ENCODE results near the gene AGK.

Gene AGK

GRCh38 chr7:141551094-141551781 is at the start of gene AGK:
Gene AGK, plus strand, starts transcription at chr7:141551410. Its CDS starts 4,057 bp downstream, at chr7:141555467.
- DNase-seq (ENCODE audit: low read depth), result peak; percentile 77

GRCh38 chr7:141501451-141501850 is 49.8 kb upstream of the AGK start:
- DNase-seq (ENCODE audit: low read depth), result no peak

GRCh38 chr7:141511316-141511675 is 39.9 kb upstream of the AGK start:
- no peak for DNase-seq (ENCODE audit: low read depth)

DNA sequence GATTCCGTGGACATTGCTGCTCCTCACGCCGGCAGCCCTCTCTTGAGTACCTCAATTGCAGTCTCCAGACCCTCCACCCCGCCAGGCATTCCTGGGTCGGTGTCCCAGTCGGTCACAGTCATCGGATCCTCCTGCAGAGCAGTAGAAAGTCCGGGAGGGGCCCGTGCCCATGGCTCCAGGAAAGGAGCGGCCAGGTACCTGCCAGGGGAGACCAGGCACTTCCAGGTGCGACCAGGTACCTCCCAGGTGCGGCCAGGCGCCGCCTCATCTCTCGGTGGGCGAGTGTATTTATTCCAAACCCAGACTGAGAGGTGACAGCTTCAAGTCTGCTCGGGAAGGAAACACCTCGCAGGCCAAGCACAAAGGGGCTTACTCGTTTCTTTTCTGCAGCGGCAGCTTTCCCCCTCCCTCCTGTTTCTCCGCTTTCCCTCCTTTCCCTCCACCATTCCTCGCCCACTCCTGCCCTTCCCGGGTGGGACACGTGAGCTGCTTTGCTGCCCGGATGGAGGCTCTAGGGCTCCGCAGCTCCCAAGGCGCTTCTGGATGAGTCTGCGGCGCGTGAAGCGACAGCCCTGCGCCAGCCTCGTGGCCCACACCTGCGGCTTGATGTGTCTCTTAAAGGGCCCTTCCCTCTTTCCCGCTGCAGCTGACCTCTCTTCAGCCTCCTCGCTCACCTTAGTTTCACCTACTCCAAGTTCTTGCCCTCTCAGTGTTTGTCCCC is 39.4 kb upstream of the AGK start:
- DNase-seq (ENCODE audit: low read depth), result no peak

DNA sequence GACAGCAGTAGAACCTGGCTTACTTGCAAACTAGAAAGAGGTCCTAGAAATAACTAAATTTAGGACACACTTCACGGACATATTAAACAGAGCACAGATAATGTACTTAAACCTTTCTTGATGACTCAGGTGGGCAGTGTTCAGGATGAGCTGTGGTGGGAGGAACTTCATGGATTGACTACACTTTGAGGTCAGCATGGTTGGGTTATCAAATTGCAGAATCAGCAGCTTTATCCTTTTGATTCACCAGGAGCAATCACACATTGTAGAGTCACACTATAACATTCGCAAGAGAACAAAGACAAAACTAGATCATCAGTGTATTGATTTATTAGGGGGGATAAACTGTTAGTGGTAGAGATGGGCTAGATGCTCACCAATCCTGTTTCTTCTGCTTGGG is 38.6 kb upstream of the AGK start:
- no peak for DNase-seq (ENCODE audit: low read depth)

DNA sequence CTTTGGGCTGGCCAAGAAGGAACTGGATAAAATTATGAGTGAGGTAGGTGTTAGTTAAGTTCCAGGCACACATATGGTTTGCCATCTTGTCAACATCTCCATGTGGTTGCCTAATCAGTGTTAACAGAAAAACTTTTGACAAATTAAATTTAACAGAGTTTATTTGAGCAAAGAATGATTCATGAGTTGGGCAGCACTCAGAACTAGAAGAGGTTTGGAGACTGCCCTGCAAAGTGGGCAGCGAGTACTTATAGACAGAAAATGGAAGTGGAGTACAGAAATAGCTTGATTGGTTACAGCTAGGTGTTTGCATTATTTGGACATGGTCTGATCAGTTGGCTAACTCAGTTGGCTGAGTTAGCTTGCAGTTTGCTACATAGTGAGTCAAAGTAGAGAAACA is 37.5 kb upstream of the AGK start:
- DNase-seq (ENCODE audit: low read depth), result no peak

- DNase-seq (ENCODE audit: low read depth), result no peak
Measured at GRCh38 chr7:141515941-141516340, 35.3 kb upstream of the AGK start.

- DNase-seq (ENCODE audit: low read depth), result no peak
Measured at GRCh38 chr7:141519623-141520022, 31.6 kb upstream of the AGK start.

GRCh38 chr7:141522657-141523342 is 28.4 kb upstream of the AGK start:
- no peak for DNase-seq (ENCODE audit: low read depth)

- no peak for DNase-seq (ENCODE audit: low read depth)
Measured at GRCh38 chr7:141525973-141526514, 25.2 kb upstream of the AGK start.

GRCh38 chr7:141527076-141527475 is 24.1 kb upstream of the AGK start:
- no peak for DNase-seq (ENCODE audit: low read depth)

- DNase-seq (ENCODE audit: low read depth), result no peak
Measured at GRCh38 chr7:141528399-141528798, 22.8 kb upstream of the AGK start.

GRCh38 chr7:141533149-141533949 is 17.9 kb upstream of the AGK start:
- peak; percentile 76 for DNase-seq (ENCODE audit: low read depth)

DNA sequence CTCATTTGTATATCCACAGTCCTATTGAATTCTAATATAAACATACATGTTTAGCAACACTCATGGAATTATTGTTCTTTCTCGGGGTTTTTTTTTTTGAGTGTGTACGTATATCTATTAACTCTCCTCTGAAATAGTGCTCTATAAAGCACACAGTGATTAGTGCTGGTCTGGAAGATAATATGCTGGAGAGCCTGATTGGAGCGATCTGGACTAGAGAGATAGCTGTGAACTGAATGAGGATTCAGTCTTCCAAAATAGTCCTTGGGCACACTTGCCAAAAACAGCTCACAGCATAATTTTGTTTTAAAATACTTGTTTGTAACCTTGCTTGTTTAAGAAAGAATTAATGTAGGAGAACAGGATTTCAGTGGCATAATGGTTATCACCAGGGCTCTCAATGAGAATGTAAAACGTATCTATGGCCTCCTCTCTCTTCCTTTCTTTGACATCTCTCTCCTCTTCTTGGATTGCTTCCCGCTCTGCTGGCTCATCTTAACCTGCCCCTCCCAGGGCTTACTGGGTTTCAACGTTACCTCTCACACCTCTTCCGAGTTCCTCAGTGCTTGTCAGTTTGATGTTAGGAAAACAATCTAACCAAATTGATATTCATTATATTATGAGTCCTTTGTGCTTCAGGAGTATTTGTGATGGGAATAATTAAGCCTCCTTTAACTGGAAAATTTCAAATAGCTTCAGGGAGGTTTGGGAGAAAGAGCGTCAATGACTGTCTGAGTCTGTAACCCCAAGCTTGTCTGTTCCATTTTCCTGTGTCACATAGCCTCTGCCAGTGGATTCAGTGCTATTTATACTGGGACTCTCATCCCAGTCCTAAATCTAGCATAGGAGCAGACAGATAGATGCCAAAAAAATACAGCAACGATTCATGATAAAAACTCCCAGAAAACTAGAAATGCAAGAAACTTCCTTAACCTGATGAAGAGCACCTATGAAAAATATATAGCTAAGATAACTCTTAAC is 16.2 kb upstream of the AGK start:
- DNase-seq (ENCODE audit: low read depth), result no peak

DNA sequence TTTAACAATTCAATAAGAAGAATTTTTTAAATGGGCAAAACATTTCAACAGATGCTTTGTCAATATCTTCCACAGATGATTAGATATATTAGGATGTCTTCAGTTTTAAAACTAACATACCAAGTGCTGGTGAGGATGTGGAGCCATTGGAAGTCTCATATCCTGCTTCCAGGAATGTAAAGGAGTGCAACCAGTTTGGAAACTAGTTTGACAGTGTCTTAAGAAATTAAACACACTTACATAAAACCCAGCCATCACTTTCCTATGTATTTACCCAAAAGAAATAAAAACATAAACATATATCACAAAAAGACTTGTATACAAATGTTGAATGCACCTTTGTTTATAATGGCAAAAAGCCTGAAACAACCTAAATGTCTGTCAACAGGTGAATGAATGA is 13.3 kb upstream of the AGK start:
- DNase-seq (ENCODE audit: low read depth), result no peak

DNA sequence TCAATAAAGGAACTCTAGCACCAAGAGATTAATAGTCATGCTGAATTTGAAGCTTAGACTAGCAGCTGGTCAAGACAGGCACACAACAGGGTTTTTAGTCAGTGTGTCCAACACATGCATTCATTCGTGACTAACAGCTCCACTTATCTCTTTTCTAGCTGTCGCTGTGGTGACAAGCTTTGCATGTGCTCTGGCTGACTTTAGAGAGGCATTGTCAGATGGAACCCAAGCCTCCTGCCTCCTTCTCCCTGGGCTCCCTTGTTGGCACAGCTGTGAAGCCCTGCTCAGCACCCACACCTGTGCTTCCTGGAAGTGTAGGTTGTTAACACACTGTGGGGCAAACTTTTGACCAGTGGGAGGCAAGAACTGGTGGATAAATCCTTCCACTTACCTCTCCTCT is 9.8 kb upstream of the AGK start:
- no peak for DNase-seq (ENCODE audit: low read depth)

DNA sequence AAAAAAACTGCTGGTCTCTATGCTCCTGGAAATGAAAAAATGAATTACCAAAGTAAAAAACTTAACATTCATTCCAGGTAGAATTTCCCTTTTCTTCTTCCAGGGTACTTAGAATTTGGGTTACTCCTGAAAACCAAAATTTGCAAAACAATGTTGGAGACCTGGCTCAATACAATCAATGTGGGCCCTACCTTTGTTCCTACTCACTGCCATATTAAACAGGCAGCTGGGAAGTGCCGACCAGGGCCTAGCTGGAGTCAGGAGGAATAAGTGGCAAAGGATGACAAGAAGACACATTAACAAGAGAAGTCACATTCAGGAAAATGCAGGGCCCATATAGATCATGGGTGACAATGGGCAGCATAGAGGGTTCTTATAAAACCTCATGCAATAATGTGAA is 6.4 kb upstream of the AGK start:
- no peak for DNase-seq (ENCODE audit: low read depth)

DNA sequence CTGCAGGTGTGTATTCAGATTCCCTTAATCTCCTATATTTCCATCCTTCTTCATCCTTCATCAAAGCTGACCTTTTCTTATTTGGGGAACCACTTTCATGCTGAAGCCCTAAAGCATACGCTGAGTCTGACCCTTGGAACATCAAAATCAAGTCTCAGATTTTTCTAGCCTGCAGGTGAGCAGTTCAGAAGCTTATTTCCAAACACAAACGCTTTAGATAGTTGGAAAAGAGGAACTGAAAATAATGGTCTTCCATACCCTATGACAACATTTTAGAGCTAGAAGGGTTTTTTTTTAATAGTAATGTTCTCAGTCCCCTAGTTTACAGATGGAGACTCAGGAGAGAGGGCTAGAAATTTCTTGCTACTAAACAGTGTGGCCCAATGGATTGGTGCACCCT is 1.6 kb upstream of the AGK start:
- DNase-seq (ENCODE audit: low read depth), result no peak

- peak; percentile 32 for DNase-seq (ENCODE audit: low read depth)
Measured at GRCh38 chr7:141550386-141551093, 670 bp upstream of the AGK start.

GRCh38 chr7:141551782-141552181 is 572 bp downstream of the AGK start:
- DNase-seq (ENCODE audit: low read depth), result no peak

All from EH (cell line).